ENCODE results near the gene ARPP21. TPM values are rescaled to one million over a fixed set of nuclear protein-coding genes. Genes with fewer than 3 reads are reported as not detected.
"Not testable (repeated sequence)": the region's sequence is repeated elsewhere in the genome, so short reads cannot be mapped to it uniquely, and the experiment has no call there.

The ARPP21 gene
- total and polyA plus RNA-seq, 7 donors = 86.4 to 336 (median 101) TPM

DNA sequence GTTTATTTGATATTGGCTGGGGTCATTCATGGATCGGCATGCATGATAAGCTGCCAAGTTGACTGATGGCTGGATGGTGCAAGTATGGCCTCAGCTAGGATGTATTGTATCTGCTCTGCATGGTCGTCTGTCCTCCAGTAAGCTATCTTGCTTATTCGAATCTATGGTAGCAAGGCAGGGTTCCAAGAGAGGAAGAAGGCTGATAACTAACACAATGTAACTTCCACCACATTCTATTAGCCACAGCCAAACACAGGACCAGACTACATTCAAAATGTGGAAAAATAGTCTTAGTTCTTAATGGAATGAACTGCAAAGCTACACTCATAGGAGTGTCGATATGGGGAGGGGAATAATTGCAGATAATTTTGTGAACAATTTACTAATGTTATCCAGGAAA, 175.2 kb downstream of the ARPP21 start:
- Histone ChIP-seq H3K27ac (no peak overlapping the region), H3K9me3 (no peaks in the 10 kb centered on the region), H3K4me1 (no peaks in the 10 kb centered on the region), H3K36me3 (ENCODE audit: insufficient read depth in 1 of 2, low read depth in 1 of 2) (no peaks in the 10 kb centered on the region), H3K27me3 (ENCODE audit: insufficient read depth in 3 of 3, low read length in 2 of 3) (no peaks in the 10 kb centered on the region), H3K4me3 (no peak overlapping the region)
- ATAC-seq = no peak
- no peak for DNase-seq
- TF ChIP-seq, protein P1, sequence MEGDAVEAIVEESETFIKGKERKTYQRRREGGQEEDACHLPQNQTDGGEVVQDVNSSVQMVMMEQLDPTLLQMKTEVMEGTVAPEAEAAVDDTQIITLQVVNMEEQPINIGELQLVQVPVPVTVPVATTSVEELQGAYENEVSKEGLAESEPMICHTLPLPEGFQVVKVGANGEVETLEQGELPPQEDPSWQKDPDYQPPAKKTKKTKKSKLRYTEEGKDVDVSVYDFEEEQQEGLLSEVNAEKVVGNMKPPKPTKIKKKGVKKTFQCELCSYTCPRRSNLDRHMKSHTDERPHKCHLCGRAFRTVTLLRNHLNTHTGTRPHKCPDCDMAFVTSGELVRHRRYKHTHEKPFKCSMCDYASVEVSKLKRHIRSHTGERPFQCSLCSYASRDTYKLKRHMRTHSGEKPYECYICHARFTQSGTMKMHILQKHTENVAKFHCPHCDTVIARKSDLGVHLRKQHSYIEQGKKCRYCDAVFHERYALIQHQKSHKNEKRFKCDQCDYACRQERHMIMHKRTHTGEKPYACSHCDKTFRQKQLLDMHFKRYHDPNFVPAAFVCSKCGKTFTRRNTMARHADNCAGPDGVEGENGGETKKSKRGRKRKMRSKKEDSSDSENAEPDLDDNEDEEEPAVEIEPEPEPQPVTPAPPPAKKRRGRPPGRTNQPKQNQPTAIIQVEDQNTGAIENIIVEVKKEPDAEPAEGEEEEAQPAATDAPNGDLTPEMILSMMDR (IDR thresholded peaks at IDR 0.05) = no peak
- intact Hi-C loops (cut with DNase I) = no loop called here
- 47 to 48% (median 48%) methylated on average over 4 of the region's 4 CpGs for WGBS, 3 donors

DNA sequence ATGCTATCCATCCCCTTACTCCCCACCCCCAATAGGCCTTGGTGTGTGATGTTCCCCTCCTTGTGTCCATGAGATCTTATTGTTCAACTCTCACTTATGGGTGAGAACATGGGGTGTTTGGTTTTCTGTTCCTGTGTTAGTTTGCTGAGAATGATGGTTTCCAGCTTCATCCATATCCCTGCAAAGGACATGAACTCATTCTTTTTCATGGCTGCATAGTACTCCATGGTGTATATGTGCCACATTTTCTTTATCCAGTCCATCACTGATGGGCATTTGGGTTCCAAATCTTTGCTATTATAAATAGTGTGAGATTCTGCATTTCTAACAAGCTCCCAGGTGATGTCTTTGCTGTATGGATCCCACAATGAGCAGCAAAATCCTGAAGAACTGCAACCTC, 176.5 kb downstream of the ARPP21 start:
- intact Hi-C loops (cut with DNase I); H3K36me3 ChIP-seq (ENCODE audit: insufficient read depth in 1 of 2, low read depth in 1 of 2); ATAC-seq; H3K27me3 ChIP-seq (ENCODE audit: insufficient read depth in 3 of 3, low read length in 2 of 3); H3K4me1 ChIP-seq; H3K27ac ChIP-seq; DNase-seq; H3K4me3 ChIP-seq; H3K9me3 ChIP-seq: not testable (repeated sequence)

GRCh38 chr3:35817216-35817615, 177.9 kb downstream of the ARPP21 start:
- no peak for DNase-seq
- no peak overlapping the region for H3K27ac ChIP-seq
- TF ChIP-seq, protein P1 (IDR thresholded peaks at IDR 0.05) = no peak
- 74 to 81% (median 76%) methylated on average over 4 of the region's 4 CpGs for WGBS, 3 donors
- H3K36me3 ChIP-seq (ENCODE audit: insufficient read depth in 1 of 2, low read depth in 1 of 2) = no peaks in the 10 kb centered on the region
- no peak overlapping the region for H3K4me3 ChIP-seq
- no peak for ATAC-seq
- no peaks in the 10 kb centered on the region for H3K27me3 ChIP-seq (ENCODE audit: insufficient read depth in 3 of 3, low read length in 2 of 3)
- no peaks in the 10 kb centered on the region for H3K9me3 ChIP-seq
- no peaks in the 10 kb centered on the region for H3K4me1 ChIP-seq
- intact Hi-C loops (cut with DNase I) = no loop called here

GRCh38 chr3:35832140-35832571, 192.8 kb downstream of the ARPP21 start:
- H3K4me3 ChIP-seq = no peak overlapping the region
- DNase-seq (no peak), ATAC-seq (peak in 1 of 4 donors; percentile 23)
- WGBS, 3 donors = 28 to 40% (median 28%) methylated on average over 5 of the region's 5 CpGs
- H3K9me3 ChIP-seq = no peaks in the 10 kb centered on the region
- no peak overlapping the region for H3K27ac ChIP-seq
- intact Hi-C loops (cut with DNase I) = no loop called here
- H3K4me1 ChIP-seq = no peaks in the 10 kb centered on the region
- H3K27me3 ChIP-seq (ENCODE audit: insufficient read depth in 3 of 3, low read length in 2 of 3) = no peaks in the 10 kb centered on the region
- H3K36me3 ChIP-seq (ENCODE audit: insufficient read depth in 1 of 2, low read depth in 1 of 2) = no peaks in the 10 kb centered on the region
- TF ChIP-seq, protein P1 (IDR thresholded peaks at IDR 0.05) = no peak

Data from psoas muscle (tissue), 8 donors.